NCI-H526 (cell line): Measurements from ENCODE around the gene ODAM.
"Not testable (repeated sequence)": the region's sequence is repeated elsewhere in the genome, so short reads cannot be mapped to it uniquely, and the experiment has no call there.

Experiments used
- DNase-seq, 2 experiments: peaks; one replicate each; lab custom pipeline; 2025; lab: John Stamatoyannopoulos, UW

Gene ODAM

GRCh38 chr4:70221818-70222217 lies 26.3 kb downstream of the ODAM start:
- not testable (repeated sequence) for DNase-seq

GRCh38 chr4:70225824-70226223 lies 30.3 kb downstream of the ODAM start, which contains the start of gene FDCSP:
TSS of gene FDCSP (plus strand) at chr4:70226124. CDS start at chr4:70231195, 5,071 bp downstream.
- no peak for DNase-seq

GRCh38 chr4:70236125-70236524 lies 40.6 kb downstream of the ODAM start:
- DNase-seq: no peak

GRCh38 chr4:70239131-70239883 lies 43.8 kb downstream of the ODAM start:
- DNase-seq: no peak

- DNase-seq: no peak
Measured at GRCh38 chr4:70239884-70240591, 44.5 kb downstream of the ODAM start.

- not testable (repeated sequence) for DNase-seq
Measured at GRCh38 chr4:70242297-70242696, 46.8 kb downstream of the ODAM start, which contains the start of gene CSN3. TSS of gene CSN3 (plus strand) at chr4:70242597. CDS start at chr4:70244820, 2,223 bp downstream.

- DNase-seq: no peak
Measured at GRCh38 chr4:70243091-70243490, 47.6 kb downstream of the ODAM start.

GRCh38 chr4:70251250-70251944 lies 55.9 kb downstream of the ODAM start:
- no peak for DNase-seq

GRCh38 chr4:70251945-70252277 lies 56.4 kb downstream of the ODAM start:
- DNase-seq: no peak
